Right atrium auricular region (tissue), 2 donors: ENCODE data around the gene NINJ2. TPM values are rescaled to one million over a fixed set of nuclear protein-coding genes. Genes with fewer than 3 reads are reported as not detected.

Experiments
- DNase-seq: peaks from one replicate; pipeline ENCODE4 v3.0.0-alpha.2; 2019; ENCODE audit warnings: low spot score
- H3K27ac ChIP-seq, 2 donors: fragments of 200-600 bp; sonication (generic); 1 replicate in 1 of 2; 2 replicates in 1 of 2; pipeline ENCODE4 v1.5.1; 2016 to 2019
- H3K27me3 ChIP-seq, 2 donors: fragments of 200-600 bp; sonication (generic); one replicate each; pipeline versions ENCODE4 v1.5.1 to v1.6.0; 2017 to 2019
- H3K36me3 ChIP-seq: fragments of 200-600 bp; sonication (generic); one replicate; pipeline ENCODE4 v1.5.1; 2016
- H3K4me1 ChIP-seq, 2 donors: fragments of 200-600 bp; sonication (generic); one replicate each; pipeline versions ENCODE4 v1.5.1 to v1.6.0; 2017 to 2019
- H3K4me3 ChIP-seq, 2 donors: fragments of 200-600 bp; sonication (generic); 1 replicate in 1 of 2; 2 replicates in 1 of 2; pipeline ENCODE4 v1.5.1; 2017 to 2019; ENCODE audit warnings: mild to moderate bottlenecking in 1 of 2, moderate library complexity in 1 of 2
- H3K9me3 ChIP-seq, 2 donors: fragments of 200-600 bp; sonication (generic); one replicate each; pipeline ENCODE4 v1.5.1; 2019
- total RNA-seq, 2 donors: library from RNA; depleted of rRNA; stranded (reverse); fragments of >200 nt; gene quantifications; one replicate each; pipeline ENCODE4 v1.1.0, GENCODE V29; 2016
- TF ChIP-seq, protein P1 (sequence below), 2 donors: fragments of 200-600 bp; sonication (generic); IDR thresholded peaks; one replicate each; pipeline ENCODE4 v1.5.1; 2019; ENCODE audit warnings: antibody characterized with exemption in 2 of 2

Gene NINJ2
- total RNA-seq, 2 donors from 2014 or later: 5.4 to 8.8 TPM

DNA sequence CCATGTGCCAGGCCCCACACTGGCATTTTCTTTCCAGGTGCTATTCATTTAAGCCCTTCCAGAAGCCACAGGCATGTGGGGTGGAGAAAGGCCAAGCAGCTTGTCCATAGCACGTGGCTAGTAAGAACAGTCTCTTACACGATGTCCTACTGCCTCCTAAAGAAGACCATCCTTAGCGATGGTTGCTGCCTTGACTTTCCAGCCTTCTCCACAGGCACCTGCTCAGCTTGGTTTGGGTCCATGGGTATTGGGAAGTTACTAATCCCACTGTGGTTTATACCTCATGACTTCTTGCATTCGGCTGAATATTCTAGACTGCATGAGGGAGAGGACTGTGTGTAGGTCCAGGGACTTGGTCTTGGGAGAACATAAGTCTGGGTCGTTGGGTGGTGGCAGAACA, 49.2 kb downstream of the NINJ2 start:
- Histone ChIP-seq H3K4me1 (peaks cover 0 to 78% of the 10 kb centered on the region in 2 donors), H3K36me3 (no peaks in the 10 kb centered on the region), H3K27me3 (no peaks in the 10 kb centered on the region), H3K27ac (peak overlapping the region in 1 of 2 donors; percentile 66), H3K4me3 (no peak overlapping the region), H3K9me3 (no peaks in the 10 kb centered on the region)
- TF ChIP-seq, protein P1, sequence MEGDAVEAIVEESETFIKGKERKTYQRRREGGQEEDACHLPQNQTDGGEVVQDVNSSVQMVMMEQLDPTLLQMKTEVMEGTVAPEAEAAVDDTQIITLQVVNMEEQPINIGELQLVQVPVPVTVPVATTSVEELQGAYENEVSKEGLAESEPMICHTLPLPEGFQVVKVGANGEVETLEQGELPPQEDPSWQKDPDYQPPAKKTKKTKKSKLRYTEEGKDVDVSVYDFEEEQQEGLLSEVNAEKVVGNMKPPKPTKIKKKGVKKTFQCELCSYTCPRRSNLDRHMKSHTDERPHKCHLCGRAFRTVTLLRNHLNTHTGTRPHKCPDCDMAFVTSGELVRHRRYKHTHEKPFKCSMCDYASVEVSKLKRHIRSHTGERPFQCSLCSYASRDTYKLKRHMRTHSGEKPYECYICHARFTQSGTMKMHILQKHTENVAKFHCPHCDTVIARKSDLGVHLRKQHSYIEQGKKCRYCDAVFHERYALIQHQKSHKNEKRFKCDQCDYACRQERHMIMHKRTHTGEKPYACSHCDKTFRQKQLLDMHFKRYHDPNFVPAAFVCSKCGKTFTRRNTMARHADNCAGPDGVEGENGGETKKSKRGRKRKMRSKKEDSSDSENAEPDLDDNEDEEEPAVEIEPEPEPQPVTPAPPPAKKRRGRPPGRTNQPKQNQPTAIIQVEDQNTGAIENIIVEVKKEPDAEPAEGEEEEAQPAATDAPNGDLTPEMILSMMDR (IDR thresholded peaks at IDR 0.05): no peak
- no peak for DNase-seq

DNA sequence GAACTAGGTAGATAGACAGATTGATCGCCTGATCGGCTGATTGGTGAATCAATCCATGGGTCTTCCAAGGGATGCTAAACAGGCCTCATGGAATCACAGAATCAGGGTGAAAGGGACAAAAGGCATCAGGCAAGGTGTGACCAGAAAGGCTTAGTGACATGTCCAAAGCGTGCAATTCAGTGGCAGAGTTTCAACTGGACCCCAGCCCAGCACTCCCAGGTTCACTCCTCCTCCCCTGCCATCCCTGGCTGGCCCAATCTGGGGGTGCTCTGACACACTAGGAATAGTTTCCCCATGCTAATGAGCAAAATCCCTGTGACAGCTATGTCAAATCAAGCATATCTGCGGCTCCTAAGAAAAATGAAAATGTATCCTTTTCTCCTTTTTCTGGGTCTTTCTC, 50.4 kb downstream of the NINJ2 start:
- peaks cover 0 to 78% of the 10 kb centered on the region in 2 donors for H3K4me1 ChIP-seq
- H3K36me3 ChIP-seq: no peaks in the 10 kb centered on the region
- H3K27ac ChIP-seq: no peak overlapping the region
- H3K27me3 ChIP-seq: no peaks in the 10 kb centered on the region
- no peak for DNase-seq
- TF ChIP-seq, protein P1 (IDR thresholded peaks at IDR 0.05): no peak
- no peak overlapping the region for H3K4me3 ChIP-seq
- no peaks in the 10 kb centered on the region for H3K9me3 ChIP-seq

DNA sequence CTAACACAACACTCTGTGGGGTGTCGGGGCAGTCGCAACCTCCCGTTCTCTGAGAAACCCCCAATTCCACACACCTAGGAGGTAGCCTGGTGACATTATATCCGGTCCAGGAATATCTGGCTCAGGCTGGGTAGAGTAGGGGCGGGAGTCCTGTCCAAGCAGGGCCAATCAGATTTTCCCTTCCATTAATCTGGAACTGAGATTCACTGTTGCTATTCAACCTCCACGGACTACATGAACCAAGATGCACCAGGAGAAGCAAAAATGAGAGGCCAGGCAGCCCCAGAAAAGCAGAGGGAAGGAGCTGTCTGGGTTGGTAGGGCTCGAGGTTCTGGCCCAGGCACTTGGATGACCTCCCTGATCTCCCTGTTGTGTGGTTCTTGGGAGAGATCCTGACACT, 51.0 kb downstream of the NINJ2 start:
- no peaks in the 10 kb centered on the region for H3K27me3 ChIP-seq
- no peaks in the 10 kb centered on the region for H3K36me3 ChIP-seq
- no peaks in the 10 kb centered on the region for H3K9me3 ChIP-seq
- DNase-seq: no peak
- no peak overlapping the region for H3K4me3 ChIP-seq
- H3K27ac ChIP-seq: no peak overlapping the region
- TF ChIP-seq, protein P1 (IDR thresholded peaks at IDR 0.05): no peak
- H3K4me1 ChIP-seq: peaks cover 0 to 78% of the 10 kb centered on the region in 2 donors

DNA sequence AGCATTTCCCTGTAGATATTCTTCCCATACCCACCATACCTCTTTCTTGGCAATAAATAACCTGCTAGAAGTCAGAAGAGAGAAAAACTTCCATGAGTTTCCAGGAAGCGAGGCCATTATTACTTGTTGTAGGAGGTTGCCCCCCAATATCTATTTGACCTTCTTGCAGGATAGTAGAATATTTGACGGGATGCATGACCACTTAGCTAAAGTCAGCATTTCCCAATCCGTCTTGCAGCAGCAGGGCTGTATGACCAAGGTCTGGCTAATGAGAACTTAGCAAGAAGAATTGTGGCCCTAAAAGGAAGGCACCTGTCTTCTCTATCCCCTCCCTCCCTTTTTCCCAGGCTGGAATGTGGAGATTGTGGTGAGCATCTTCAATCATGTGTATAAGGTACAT, 51.5 kb downstream of the NINJ2 start:
- no peaks in the 10 kb centered on the region for H3K36me3 ChIP-seq
- no peak overlapping the region for H3K4me3 ChIP-seq
- TF ChIP-seq, protein P1 (IDR thresholded peaks at IDR 0.05): no peak
- H3K27ac ChIP-seq: peak overlapping the region in 1 of 2 donors; percentile 72
- no peaks in the 10 kb centered on the region for H3K27me3 ChIP-seq
- DNase-seq: no peak
- peaks cover 0 to 78% of the 10 kb centered on the region in 2 donors for H3K4me1 ChIP-seq
- no peaks in the 10 kb centered on the region for H3K9me3 ChIP-seq

DNA sequence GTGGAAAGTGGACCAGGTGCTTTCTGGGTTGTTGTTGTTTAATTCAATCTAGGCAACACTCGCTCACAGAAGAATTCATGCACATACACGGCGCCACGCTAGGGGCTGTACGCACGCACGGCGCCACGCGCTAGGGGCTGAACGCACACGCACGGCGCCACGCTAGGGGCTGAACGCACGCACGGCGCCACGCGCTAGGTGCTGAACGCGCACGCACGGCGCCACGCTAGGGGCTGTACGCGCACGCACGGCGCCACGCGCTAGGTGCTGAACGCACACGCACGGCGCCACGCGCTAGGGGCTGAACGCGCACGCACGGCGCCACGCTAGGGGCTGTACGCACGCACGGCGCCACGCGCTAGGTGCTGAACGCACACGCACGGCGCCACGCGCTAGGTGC, 54.3 kb downstream of the NINJ2 start:
- Histone ChIP-seq H3K4me3 (no peak overlapping the region), H3K27ac (peak overlapping the region; percentile 53 to 63), H3K27me3 (no peaks in the 10 kb centered on the region), H3K36me3 (no peaks in the 10 kb centered on the region), H3K9me3 (no peaks in the 10 kb centered on the region), H3K4me1 (peaks cover 0 to 58% of the 10 kb centered on the region in 2 donors)
- TF ChIP-seq, protein P1 (IDR thresholded peaks at IDR 0.05): no peak
- no peak for DNase-seq

DNA sequence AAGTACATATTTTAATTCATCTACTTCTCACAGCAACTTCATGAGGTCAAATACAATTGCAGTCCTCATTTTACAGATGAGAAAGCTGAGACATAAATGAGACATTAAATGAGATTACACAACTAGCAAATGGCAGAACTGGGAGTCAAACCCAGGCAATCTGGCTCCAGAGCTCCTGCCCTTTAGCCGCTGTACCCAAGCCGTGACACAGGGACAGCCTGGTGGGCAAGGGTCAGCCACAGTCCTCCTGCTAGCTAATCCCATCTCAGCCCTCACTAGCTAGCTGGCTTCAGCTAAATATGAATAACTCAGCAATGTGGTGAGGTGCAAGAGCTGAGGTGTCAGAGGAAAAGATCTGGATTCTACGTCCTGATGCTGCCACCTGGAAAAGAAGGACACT, 54.8 kb downstream of the NINJ2 start:
- Histone ChIP-seq H3K4me3 (no peak overlapping the region), H3K27ac (peak overlapping the region; percentile 53 to 63), H3K27me3 (no peaks in the 10 kb centered on the region), H3K36me3 (no peaks in the 10 kb centered on the region), H3K9me3 (no peaks in the 10 kb centered on the region), H3K4me1 (peaks cover 0 to 56% of the 10 kb centered on the region in 2 donors)
- no peak for DNase-seq
- TF ChIP-seq, protein P1 (IDR thresholded peaks at IDR 0.05): no peak
